Activated CD8-positive, alpha-beta memory T cell treated with anti-CD3 and anti-CD28 coated beads, Interleukin-2, amount 50 U/mL, for 1 hour (primary cell): ENCODE data around the gene TSPAN3.

Source experiments
- DNase-seq: peaks from one replicate; pipeline ENCODE4 v3.0.0-alpha.2; 2020; ENCODE audit errors: extremely low read depth

TSPAN3 gene

GRCh38 chr15:77084436-77084835 lies 13.5 kb upstream of the TSPAN3 start:
- DNase-seq: no peak

DNA sequence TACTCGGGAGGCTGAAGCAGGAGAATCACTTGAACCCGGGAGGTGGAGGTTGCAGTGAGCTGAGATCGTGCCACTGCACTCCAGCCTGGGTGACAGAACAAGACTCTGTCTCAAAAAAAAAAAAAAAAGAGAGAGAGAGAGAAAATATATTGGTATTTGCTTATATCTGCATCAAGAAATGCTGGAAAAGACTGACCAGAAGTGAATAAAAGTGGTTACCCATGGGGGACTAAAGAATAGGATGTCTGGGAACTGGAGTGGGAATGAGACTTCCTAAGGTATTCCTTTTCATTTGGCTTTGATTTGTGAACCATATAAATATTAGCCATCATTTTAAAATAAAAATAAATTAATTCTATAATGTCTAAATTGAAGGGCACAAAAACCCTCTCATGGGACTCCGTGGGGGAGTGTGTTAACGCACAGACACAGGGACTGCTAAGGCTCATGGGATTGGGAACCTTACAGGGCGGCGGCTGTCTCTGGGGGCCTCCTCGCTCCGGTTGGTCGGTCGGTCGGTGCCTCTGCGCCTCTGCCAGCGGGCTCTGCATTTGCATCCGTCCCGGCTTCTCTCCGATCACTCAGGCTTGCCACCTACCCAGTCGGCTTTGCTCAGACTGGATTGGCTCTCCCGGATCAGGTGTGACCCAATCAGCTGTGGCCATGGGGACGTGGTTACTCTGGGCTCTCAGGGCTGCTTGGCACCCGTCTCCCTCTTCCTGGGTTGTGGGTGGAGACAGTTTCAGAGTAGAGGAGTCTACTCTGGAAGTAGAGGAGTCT lies 12.7 kb upstream of the TSPAN3 start:
- peak; percentile 18 for DNase-seq

DNA sequence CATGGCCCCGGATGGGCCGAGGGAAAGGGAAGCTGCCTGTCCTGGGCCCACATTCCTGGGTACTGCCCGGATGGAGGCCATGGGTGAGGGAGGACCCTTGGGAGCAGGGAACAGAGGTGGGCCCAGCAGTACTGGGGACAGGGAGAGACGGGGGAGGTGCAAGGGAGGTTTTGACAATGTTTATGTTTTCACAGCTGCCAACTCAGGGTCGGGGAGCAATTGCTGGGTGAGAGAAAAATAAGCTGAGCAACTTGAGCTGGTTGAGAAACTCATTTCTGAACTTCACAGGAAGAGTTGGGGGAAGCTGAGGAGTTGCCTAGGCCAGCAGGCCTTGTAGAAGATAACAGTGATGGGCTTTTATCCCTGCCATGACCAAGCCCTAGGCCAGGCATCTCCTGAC lies 11.1 kb upstream of the TSPAN3 start:
- no peak for DNase-seq

- no peak for DNase-seq
Observed at GRCh38 chr15:77076323-77076915, 5.5 kb upstream of the TSPAN3 start.

DNA sequence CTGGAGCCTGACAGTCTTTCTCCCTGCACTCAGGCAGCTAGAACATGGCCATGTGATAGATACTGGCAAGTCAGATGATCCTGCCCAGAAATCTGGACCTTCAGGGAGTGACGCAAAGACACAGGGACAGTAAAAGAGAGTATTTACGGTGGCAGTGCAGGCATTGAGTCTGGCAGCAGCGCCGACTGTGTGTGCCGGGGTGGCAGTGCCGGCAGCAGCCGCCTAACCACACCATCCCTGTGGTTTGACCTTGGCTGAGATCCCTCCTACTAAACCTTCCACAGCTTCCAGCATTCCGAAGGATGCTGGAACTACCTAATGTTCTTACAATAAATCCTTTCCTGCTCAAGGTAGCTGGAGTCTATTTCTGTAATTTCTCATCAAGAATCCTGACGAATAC lies 4.6 kb upstream of the TSPAN3 start:
- DNase-seq: no peak

DNA sequence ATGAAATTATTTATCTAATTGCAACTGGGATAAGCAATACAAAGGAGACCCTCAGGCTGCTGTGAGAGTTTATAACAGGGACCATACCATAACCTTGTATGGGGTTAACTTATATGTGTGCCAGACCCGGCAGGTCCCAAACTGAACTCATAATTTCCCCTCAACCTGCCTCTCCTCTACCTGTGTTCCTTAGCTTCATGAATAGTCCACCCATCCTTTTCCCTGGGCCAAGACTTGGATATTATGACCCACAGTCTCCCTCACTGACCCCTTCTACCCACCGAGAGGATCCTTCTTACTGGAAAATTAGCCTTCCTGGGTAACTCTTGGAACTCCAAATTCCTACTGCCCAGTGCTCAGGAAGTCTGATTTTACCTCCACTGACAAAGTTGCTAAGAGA lies 3.4 kb upstream of the TSPAN3 start:
- no peak for DNase-seq

DNA sequence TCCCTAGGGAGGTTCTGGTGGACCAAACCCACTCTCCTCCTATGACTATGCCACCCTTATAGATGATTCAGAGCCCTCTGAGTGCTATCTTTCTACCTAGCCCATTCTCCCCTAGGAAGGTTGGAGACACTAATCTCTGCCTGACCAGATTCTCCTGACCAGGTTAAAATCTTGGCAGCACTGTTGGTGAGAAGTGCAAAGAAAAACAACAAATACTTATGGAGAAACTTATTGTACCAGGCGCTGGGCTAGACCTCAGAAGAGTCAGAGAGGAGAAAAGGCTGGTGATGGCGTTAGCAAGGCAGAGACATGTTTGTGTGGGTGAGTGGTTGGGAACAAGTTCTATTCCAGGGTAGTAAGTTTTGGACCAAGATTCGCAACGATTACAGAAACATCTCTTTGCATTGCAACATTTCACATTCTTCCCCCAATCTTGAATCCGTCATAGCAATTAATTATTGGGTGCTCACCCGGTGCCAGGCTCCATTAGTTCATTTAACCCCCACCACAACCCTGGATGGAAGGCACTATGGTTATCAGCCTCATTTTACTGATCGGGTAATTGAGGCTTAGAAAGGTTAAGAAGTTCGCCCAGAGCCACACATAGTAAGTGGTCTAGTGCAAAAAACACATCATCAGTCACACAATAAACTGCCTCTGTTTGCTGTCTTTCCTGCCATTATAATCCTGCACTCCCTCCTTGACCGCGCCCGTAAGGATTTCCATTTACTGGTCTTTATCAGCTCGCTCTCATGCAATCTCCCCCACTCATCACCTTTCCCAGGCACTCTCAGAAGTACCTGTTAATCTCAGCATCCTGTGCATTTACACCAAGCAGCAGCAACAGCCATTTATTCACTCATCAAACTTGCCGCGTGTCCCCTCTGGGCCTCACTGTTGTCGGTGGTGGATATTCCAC lies 655 bp upstream of the TSPAN3 start:
- no peak for DNase-seq

- DNase-seq: no peak
Observed at GRCh38 chr15:77070180-77070494, 772 bp downstream of the TSPAN3 start.

DNA sequence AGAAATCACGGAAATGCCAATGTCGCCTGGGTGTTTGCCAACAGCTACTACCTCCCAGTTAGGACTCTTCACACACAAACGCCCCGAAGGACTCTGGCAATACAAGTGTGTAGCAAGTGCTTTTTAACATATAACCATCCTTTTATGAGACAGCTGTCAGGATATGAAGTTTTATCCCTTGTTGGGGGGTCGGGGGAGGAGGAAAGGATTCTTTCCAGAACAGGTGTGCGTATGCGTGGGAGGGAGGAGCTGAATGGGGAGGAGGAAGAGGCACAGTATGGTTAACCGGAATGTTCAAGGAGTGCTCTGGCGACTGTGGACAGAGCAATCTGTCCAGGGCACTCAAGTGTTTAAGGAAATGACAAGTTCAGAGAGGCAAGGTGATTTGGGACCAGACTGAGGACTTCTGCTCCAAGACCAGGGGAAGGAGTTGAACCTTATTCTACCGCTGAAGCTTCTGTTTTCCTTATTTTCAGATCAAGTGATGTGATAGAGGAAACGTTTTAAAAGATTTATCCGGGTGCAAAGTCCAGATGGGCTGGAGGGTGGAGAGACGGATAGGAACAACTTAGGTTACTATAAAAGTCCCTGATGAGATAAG lies 1.3 kb downstream of the TSPAN3 start:
- DNase-seq: no peak

- DNase-seq: no peak
Observed at GRCh38 chr15:77068633-77069032, 2.3 kb downstream of the TSPAN3 start.

DNA sequence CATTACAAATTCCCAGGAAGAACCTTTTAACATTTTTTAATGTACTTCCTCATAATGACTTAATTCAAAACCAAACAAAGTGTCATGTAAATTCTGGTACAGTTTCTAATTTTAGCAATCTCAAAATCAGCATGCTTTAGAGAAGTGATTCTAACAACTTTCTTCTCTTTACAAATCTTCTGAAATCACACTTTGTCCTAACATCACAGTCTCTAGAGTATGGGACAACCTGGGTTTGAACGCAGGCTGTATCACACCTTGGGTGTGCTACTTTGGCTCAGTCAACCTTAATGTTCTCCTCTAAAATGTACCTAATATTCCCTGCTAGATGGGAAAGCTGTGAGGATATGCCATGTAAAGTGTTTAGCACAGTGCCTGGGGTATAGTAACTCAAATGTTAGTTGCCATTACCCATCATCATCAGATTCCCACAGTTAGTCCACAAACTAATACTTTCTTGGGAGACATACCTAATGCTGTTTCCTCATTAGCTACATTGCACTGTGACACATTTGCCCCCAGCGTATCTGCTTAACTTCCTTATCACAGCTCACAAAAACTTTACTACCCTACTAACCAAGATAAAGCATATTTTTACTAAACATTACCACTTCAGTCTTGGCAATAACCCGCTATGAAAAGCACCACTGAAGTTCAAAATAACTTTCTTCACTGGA lies 3.1 kb downstream of the TSPAN3 start:
- DNase-seq: no peak

- no peak for DNase-seq
Observed at GRCh38 chr15:77066971-77067690, 3.8 kb downstream of the TSPAN3 start.

GRCh38 chr15:77064539-77065308 lies 6.2 kb downstream of the TSPAN3 start:
- no peak for DNase-seq

DNA sequence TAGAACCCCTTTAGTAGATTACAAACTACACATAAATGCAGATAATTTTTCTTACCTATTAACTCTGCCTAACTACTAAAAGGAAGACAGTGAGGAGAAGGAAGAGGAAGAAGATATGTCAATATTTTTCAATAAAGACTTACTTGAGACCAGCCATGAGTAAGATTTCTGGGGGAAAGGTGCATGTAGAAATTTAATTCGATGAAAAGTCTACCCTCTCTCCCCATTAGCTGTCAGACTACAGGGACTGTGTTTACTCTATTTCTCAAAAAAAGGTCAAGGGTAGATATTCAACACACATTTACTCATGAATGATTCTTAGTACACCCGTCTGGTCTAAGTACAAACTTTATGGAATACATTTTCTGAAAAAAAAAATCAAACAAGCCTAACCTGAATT lies 6.8 kb downstream of the TSPAN3 start:
- DNase-seq: no peak

DNA sequence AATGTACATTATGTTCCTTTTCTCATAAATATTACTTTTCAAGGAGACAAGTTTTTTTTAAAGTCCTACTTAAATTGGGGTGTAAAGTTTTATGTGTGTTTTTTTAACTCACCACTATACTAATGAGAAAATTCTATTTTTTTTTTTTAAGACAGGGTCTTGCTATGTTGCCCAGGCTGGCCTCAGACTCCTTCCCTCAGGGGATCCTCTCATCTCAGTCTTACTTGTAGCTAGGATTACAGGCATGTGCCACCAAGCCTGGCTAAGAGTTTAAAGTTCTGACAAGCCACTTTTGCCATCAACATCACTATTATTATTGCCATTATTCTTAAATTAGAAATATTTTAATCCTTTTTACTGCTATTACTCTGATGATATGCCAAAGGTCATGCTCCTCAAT lies 7.7 kb downstream of the TSPAN3 start:
- no peak for DNase-seq

DNA sequence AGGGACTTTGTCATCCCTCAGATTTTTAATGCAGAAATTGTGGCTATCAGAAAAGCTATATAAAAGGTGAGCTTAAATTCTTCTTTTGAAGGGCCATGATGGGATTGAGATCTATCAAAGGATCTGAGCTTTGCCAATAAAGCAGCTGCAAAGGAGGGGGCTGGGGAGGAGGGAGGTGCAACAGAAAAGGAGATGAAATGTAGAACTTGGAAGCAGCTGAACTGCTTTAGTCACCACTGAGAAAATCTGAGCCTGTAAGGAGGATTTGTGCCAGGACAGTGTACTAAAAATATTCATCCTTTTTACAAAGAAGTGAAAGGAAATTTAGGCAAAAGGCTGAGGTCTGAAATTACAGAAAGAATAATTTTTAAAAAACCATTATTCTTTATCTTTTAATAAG lies 10.4 kb downstream of the TSPAN3 start:
- no peak for DNase-seq

GRCh38 chr15:77059786-77060361 lies 11.0 kb downstream of the TSPAN3 start:
- no peak for DNase-seq

DNA sequence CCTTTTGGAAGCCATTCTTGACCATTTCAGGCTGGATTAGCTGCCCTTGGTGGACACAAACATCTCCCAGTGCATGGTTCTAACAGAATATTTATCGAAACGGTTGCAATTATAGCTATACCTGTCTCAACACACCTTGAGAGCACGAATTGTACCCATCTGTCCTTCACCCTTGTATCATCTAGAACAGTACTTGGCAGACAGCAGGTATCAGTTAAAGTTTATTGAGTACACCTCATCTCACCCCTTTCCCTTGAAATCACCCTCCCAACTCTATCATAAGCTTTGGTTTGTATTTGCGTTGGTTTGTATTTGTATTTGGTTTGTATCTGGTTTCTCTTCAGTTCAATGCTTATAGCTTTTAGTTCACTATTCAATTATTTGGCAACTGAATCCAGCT lies 12.4 kb downstream of the TSPAN3 start:
- DNase-seq: no peak

DNA sequence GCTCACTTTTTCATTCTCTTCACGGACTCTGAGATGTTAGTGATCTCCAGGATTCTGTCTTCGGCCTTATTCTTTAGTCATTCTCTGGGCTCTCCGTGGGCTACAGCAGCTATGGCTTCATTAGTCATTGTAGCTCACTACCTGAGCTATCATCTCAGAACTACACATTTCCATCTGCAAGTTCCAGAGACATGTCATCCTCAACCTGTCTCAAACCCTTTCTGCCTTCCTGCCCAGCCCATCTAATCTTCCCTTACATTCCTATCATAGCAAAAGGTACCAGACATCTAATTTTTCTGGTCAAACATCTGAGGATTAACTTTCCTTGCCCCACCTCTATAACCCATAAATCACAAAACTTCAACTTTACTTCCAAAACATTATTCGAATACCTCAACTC lies 13.2 kb downstream of the TSPAN3 start:
- no peak for DNase-seq

DNA sequence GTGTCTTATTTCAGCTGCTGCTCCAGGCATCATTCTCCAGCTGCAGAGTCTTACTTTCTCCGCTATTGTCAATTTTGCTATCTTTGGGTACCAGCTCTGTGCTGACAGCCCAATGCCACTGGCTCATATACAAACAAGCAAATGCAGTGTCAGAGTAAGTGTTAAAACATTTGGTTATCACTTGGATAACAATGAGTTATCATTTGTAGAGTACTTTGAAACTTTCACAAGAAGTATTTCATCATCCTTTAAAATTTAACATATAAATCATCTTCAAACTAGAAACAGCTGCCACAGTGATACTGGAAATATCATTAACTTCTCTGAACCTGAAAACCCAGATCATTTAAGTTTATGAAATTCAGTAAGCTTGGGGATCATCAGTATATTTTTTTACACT lies 13.8 kb downstream of the TSPAN3 start:
- DNase-seq: no peak
